ENCODE measurements around the gene ADIRF.

DNA sequence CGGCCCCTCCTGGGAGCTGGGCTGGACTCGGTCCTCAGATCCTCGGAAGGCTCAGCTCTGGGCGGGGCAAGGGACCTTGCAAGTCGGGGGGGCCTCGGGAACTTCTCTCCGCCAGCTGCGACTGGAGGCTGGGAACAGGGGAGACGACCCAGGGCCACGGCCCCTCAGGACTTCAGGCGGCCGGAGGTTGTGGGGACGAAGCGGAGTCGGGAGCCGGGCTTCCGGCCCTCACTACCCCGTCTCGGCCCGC lies 2.6 kb downstream of the ADIRF start:
- TF ChIP-seq RBM25 (IDR thresholded peaks at IDR 0.05; ENCODE audit: low read depth, low read length, severe bottlenecking) (no peak), EP300 (IDR thresholded peaks at IDR 0.05; ENCODE audit: low read length) (no peak), ZNF324 (CRISPR knock-in tag; IDR thresholded peaks at IDR 0.05) (no peak), SP2 (IDR thresholded peaks at IDR 0.05; ENCODE audit: extremely low read depth, low read depth, low read length, poor library complexity, severe bottlenecking) (no peak), ZNF707 (CRISPR knock-in tag; conservative IDR thresholded peaks at IDR 0.05) (no peak)
- TF ChIP-seq, protein P1, sequence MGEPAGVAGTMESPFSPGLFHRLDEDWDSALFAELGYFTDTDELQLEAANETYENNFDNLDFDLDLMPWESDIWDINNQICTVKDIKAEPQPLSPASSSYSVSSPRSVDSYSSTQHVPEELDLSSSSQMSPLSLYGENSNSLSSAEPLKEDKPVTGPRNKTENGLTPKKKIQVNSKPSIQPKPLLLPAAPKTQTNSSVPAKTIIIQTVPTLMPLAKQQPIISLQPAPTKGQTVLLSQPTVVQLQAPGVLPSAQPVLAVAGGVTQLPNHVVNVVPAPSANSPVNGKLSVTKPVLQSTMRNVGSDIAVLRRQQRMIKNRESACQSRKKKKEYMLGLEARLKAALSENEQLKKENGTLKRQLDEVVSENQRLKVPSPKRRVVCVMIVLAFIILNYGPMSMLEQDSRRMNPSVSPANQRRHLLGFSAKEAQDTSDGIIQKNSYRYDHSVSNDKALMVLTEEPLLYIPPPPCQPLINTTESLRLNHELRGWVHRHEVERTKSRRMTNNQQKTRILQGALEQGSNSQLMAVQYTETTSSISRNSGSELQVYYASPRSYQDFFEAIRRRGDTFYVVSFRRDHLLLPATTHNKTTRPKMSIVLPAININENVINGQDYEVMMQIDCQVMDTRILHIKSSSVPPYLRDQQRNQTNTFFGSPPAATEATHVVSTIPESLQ (CRISPR knock-in tag; IDR thresholded peaks at IDR 0.05): no peak
- TF ChIP-seq, protein P2, sequence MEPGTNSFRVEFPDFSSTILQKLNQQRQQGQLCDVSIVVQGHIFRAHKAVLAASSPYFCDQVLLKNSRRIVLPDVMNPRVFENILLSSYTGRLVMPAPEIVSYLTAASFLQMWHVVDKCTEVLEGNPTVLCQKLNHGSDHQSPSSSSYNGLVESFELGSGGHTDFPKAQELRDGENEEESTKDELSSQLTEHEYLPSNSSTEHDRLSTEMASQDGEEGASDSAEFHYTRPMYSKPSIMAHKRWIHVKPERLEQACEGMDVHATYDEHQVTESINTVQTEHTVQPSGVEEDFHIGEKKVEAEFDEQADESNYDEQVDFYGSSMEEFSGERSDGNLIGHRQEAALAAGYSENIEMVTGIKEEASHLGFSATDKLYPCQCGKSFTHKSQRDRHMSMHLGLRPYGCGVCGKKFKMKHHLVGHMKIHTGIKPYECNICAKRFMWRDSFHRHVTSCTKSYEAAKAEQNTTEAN (CRISPR knock-in tag; IDR thresholded peaks at IDR 0.05): no peak
- TF ChIP-seq, protein P3, sequence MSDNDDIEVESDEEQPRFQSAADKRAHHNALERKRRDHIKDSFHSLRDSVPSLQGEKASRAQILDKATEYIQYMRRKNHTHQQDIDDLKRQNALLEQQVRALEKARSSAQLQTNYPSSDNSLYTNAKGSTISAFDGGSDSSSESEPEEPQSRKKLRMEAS (CRISPR knock-in tag; IDR thresholded peaks at IDR 0.05): no peak

Data from K562 (cell line).